GM23248 (cell line): ENCODE results near the gene RCAN3.

Source experiments
- EZH2 ChIP-seq: fragments of 200-600 bp; sonication (generic); IDR thresholded peaks from 2 replicates; pipeline ENCODE4 v1.6.1; 2018; ENCODE audit warnings: antibody characterized with exemption, mild to moderate bottlenecking; ENCODE audit not compliant: insufficient read depth, poor library complexity, severe bottlenecking
- EZH2phosphoT487 ChIP-seq: fragments of 200-600 bp; sonication (generic); IDR thresholded peaks from 2 replicates; pipeline ENCODE4 v1.6.1; 2018; ENCODE audit warnings: antibody characterized with exemption, moderate library complexity, mild to moderate bottlenecking, low read depth; ENCODE audit not compliant: insufficient read depth

GRCh38 chr1:24486331-24487065, 16.1 kb upstream of the RCAN3 start:
- TF ChIP-seq EZH2 (no peak), EZH2phosphoT487 (no peak)
